PFSK-1 (cell line): ENCODE results near the gene TWNK.

Experiments
- FOXP2 ChIP-seq: optimal IDR thresholded peaks from 2 replicates; pipeline ENCODE3; 2011; ENCODE audit warnings: borderline replicate concordance, control low read depth, inconsistent platforms; ENCODE audit not compliant: insufficient read depth; ENCODE audit errors: extremely low read length, extremely low read depth
- POLR2AphosphoS5 ChIP-seq: IDR thresholded peaks from 2 replicates; pipeline ENCODE4 v1.6.1; 2012; ENCODE audit warnings: low read depth, mild to moderate bottlenecking, control low read depth, low read length, moderate library complexity
- REST ChIP-seq, 2 experiments: IDR thresholded peaks; 2 replicates each; pipeline versions ENCODE4 v1.6.1 to v1.8.0; 2011 to 2012; ENCODE audit warnings: low read depth in 2 of 2, low read length in 2 of 2, control low read depth in 1 of 2, inconsistent platforms in 1 of 2, mild to moderate bottlenecking in 1 of 2, moderate library complexity in 1 of 2; ENCODE audit not compliant: insufficient read depth in 1 of 2
- SIN3A ChIP-seq: IDR thresholded peaks from 2 replicates; pipeline ENCODE4 v1.6.1; 2012; ENCODE audit warnings: mild to moderate bottlenecking, low read length, moderate library complexity, borderline replicate concordance; ENCODE audit not compliant: insufficient read depth
- TAF1 ChIP-seq: IDR thresholded peaks from 2 replicates; pipeline ENCODE4 v1.6.1; 2012; ENCODE audit warnings: low read length, control low read depth, borderline replicate concordance; ENCODE audit not compliant: insufficient read depth

The TWNK gene

DNA sequence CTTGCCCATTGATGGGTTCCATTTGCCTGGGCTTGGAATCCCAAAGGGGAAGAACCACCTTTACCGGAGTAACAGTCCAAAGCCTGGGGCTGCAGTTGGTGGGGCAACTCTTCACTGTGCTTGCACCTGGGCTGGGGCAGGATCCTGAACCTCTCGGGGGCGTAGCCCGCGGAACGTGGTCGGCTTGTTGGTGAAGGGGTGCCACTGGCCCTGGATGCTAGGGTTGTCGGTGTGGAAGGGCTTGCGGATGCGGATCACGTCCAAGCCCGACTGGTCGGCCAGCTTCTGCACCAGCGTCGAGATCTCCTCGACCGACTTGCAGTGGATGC, 756 bp upstream of the TWNK start:
- no peak for TF ChIP-seq REST (IDR thresholded peaks at IDR 0.05; ENCODE audit: insufficient read depth in 1 of 2, low read depth in 2 of 2, low read length in 2 of 2)
- TF ChIP-seq TAF1: no peak
- TF ChIP-seq FOXP2: no peak
- no peak for TF ChIP-seq POLR2AphosphoS5
- no peak for TF ChIP-seq SIN3A

DNA sequence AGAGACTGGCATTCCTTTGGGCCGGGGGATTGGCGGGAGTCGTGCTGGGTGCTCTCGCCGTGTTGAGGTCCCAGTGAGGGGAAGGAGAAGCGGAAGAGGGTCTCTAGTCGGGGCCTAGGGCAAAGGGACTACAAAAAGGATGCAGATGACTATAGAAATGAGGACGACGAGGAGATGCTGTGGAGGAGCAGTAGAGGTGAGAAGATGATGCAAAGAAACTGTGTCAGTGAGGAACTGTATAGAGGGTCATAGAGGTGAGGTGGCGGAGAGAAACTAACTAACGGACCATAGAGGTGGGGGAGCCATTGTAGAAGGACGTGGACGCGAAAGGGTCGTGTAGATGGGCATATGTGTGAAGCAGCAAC, 324 bp downstream of the TWNK start:
- TF ChIP-seq POLR2AphosphoS5 (no peak), FOXP2 (no peak), SIN3A (no peak), REST (IDR thresholded peaks at IDR 0.05; ENCODE audit: insufficient read depth in 1 of 2, low read depth in 2 of 2, low read length in 2 of 2) (no peak), TAF1 (no peak)

GRCh38 chr10:100988166-100988565, 823 bp downstream of the TWNK start:
- TF ChIP-seq FOXP2 (no peak), REST (IDR thresholded peaks at IDR 0.05; ENCODE audit: insufficient read depth in 1 of 2, low read depth in 2 of 2, low read length in 2 of 2) (no peak), SIN3A (no peak), TAF1 (no peak), POLR2AphosphoS5 (no peak)

GRCh38 chr10:100989088-100989487, 1.7 kb downstream of the TWNK start:
- TF ChIP-seq POLR2AphosphoS5 (no peak), FOXP2 (no peak), SIN3A (no peak), TAF1 (no peak), REST (IDR thresholded peaks at IDR 0.05; ENCODE audit: insufficient read depth in 1 of 2, low read depth in 2 of 2, low read length in 2 of 2) (no peak)
